PC-9 (cell line): ENCODE data around the gene RAP1GAP2.

ENCODE experiments used
- EZH2 ChIP-seq: fragments of 200-600 bp; sonication (generic); IDR thresholded peaks from 2 replicates; pipeline ENCODE4 v1.8.0; 2017; ENCODE audit warnings: antibody characterized with exemption, low read depth
- TF ChIP-seq, protein P1 (sequence below): fragments of 200-600 bp; sonication (generic); conservative IDR thresholded peaks from 2 replicates; pipeline ENCODE4 v1.6.1; 2017; ENCODE audit warnings: mixed run types, antibody characterized with exemption, mild to moderate bottlenecking, moderate library complexity

GRCh38 chr17:2786176-2786881 lies 9.9 kb upstream of the RAP1GAP2 start:
- TF ChIP-seq, protein P1, sequence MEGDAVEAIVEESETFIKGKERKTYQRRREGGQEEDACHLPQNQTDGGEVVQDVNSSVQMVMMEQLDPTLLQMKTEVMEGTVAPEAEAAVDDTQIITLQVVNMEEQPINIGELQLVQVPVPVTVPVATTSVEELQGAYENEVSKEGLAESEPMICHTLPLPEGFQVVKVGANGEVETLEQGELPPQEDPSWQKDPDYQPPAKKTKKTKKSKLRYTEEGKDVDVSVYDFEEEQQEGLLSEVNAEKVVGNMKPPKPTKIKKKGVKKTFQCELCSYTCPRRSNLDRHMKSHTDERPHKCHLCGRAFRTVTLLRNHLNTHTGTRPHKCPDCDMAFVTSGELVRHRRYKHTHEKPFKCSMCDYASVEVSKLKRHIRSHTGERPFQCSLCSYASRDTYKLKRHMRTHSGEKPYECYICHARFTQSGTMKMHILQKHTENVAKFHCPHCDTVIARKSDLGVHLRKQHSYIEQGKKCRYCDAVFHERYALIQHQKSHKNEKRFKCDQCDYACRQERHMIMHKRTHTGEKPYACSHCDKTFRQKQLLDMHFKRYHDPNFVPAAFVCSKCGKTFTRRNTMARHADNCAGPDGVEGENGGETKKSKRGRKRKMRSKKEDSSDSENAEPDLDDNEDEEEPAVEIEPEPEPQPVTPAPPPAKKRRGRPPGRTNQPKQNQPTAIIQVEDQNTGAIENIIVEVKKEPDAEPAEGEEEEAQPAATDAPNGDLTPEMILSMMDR: peak; percentile 87
- no peak for TF ChIP-seq EZH2
